Measurements from ENCODE around the gene VPS16.

- no peak for TF ChIP-seq ZNF133 (tag by site-specific recombination; IDR thresholded peaks at IDR 0.05)
- no peak for TF ChIP-seq ZNF175 (tag by site-specific recombination; IDR thresholded peaks at IDR 0.05)
- TF ChIP-seq ZNF18 (tag by site-specific recombination; IDR thresholded peaks at IDR 0.05), result no peak
- no peak for TF ChIP-seq YY1 (tag by site-specific recombination; IDR thresholded peaks at IDR 0.05)
- TF ChIP-seq CTCF (tag by site-specific recombination; IDR thresholded peaks at IDR 0.05), result no peak
- TF ChIP-seq ZNF362 (tag by site-specific recombination; IDR thresholded peaks at IDR 0.05), result no peak
Observed at GRCh38 chr20:2796011-2796660, 44.4 kb upstream of the VPS16 start.
